HG02759 (cell line): ENCODE measurements around the gene WARS2.
"Not testable (repeated sequence)": the region's sequence is repeated elsewhere in the genome, so short reads cannot be mapped to it uniquely, and the experiment has no call there.

Source experiments
- ATAC-seq: cut with Tn5 transposase; IDR thresholded peaks from one replicate; pipeline ENCODE4 v1.9.1; 2021; ENCODE audit warnings: mild to moderate bottlenecking, moderate library complexity; ENCODE audit not compliant: unreplicated experiment

The WARS2 gene

DNA sequence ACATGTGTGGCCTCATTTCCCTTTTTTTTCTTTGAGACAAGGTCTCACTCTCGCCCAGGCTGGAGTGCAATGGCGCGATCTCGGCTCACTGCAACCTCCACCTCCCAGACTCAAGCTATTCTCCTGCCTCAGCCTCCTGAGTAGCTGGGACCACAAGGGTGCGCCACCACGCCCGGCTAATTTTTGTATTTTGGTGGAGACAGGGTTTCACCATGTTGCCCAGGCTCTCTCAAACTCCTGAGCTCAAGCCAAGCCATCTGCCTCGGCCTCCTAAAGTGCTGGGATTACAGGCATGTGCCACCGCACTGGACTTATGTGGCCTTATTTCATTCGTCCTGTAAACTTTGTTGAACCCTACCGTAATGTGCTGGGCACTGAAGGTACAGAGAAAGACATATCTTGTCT, 569 bp upstream of the WARS2 start:
- ATAC-seq: no peak

DNA sequence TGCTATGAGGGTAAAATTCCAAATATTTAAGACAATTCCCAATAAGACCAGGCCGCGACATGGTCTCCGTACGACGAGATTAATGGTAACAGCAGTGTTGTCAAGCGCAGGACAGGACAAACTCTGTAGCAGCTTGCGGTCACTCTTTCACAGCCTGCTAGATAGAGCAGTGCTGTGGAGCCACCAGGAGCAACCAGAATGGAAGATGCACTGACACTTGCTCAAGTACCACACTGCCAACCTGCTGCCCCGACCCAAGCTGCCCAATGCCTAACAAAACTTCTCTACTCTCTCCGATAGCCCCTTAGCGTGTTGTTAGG, 636 bp downstream of the WARS2 start:
- ATAC-seq: peak; percentile 36

DNA sequence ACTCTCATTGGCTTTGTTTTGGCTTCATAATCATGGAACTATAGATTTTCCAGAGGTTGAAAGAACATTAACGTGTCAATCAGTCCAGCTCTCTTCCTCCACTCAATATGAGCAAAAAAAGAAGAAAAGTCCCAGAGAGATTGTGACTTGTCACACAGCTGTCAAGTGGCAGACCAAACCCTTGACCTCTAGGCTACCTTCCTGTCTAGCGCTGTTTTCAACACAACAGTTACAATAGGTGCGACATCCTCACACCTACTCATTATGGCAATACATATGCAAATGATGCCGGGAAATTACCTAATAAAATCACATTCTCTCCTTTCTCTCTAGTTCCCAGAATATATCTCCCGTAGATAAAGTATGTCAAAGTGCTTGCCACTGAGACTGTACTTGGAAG, 1.1 kb downstream of the WARS2 start:
- peak; percentile 13 for ATAC-seq

DNA sequence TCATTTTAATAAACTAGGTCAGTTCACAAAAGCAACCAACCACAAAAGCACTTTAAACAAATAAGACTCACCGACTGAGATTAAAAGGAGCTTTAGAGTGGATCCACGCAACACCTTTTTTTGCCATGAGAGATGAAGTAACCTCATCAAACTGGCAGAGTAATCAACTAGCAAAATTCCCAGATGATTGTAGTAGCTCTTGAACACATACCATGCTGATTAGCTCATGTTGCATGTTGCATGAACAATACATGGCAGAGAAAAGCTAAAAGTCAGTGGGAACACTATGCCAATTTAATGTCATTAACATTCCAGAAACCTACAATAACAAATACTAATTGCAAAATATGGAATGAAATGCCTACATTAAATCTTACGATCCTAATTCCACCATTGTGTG, 4.1 kb downstream of the WARS2 start:
- ATAC-seq: no peak

DNA sequence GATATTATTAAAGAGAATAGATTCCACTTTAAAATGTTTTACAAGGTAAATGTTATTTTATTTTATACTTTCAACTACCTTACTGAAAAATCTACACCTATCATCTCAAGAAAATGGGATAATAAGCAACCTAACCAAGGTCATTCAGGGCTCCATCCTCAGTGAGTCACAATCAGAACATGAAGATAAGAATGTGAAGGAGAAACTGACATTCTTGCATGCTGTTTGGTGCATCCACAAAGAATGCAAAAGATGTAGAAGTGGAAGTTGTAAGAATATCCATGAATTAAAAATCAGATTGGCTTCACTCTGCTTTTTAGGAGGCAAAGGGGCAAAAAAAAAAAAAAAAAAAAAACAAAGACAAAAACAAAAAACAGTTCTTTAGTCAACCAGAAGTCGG, 6.5 kb downstream of the WARS2 start:
- ATAC-seq: no peak

DNA sequence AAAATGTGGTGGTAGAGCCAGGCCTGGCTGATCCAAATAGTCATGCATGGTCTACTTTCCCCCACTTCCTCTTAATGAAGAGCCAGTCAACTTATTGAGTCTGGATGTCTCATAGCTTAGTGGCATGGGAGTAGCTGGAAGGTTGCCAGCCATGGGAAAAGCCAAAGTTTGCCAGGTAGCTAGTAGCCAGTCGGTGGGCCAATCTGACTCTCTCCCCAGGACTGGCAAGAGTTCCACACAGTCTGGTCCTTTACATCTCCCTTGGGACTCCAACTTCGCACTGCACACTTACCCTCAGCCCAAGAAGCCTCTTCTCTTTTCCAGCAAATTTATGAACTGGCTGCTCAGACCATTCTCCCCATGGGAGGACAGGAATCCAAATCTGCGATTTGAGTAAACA, 8.3 kb downstream of the WARS2 start:
- no peak for ATAC-seq

DNA sequence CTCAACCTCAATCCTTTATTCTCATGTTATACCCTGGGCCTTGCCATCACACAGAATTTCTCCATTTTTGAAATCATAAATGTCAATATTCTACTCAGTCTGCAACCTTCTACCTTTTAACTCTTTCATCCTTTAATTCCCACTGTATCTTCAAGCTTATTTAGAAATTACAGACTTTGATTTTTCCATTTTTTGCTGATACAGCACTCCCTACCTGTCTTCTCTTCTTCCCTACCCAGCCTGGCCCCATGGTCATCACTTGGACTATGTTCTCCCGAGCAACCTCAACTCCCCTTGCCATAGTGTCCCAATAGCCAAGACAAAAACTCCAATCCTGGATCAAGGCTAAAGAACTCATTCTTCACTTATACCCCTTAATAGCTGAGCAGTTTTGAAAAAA, 14.6 kb downstream of the WARS2 start:
- ATAC-seq: no peak

DNA sequence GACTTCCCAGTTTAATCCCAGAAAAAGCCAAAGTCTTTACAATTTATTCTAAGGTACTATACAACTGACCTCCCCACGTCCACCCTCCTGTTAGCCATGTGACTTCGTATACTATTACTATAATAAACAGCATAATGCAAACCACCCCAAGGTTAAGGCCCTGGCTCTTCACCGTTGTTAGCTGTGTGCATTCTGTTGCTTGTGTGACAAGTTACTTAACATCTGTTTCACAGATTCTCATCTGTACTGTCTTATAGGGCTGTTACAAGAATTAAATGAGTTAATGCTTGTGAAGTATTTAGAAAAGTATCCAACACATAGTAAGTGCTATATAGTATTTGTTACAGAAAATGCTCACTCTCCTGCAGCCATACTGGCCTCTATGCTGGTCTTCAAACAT, 15.7 kb downstream of the WARS2 start:
- no peak for ATAC-seq

DNA sequence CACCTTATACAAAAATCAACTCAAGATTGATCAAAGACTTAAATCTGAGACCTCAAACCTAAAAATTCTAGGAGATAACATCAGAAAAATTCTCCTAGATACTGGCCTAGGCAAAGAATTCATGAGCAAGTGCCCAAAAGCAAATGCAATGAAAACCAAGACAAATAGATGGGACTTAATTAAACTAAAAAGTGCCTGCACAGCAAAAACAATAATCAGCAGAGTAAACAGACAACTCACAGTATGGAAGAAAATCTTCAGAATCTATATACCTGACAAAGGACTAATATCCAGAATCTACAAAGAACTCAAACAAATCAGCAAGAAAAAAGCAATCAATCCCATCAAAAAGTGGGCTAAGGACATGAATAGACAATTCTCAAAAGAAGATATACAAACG, 18.6 kb downstream of the WARS2 start:
- ATAC-seq: not testable (repeated sequence)

DNA sequence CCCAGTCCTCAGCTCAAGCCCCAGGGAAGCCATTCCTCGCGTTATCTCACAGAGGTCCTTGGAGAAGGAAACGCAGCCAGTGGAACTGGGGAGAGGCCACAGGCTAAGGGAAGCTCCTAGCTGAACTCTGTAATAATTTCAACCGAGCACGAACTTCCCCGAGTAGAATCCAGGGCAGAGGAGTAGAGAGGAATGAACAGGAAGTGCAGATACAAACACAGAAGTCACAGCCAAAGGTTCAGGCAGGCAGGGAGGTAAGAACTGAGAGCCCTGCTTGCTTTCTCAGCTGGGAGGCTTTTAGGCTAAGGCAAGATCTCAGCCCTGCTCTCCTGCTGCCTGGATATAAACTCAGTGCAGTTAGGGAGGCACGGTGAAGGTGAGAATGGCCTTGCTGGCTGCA, 23.7 kb downstream of the WARS2 start:
- no peak for ATAC-seq

DNA sequence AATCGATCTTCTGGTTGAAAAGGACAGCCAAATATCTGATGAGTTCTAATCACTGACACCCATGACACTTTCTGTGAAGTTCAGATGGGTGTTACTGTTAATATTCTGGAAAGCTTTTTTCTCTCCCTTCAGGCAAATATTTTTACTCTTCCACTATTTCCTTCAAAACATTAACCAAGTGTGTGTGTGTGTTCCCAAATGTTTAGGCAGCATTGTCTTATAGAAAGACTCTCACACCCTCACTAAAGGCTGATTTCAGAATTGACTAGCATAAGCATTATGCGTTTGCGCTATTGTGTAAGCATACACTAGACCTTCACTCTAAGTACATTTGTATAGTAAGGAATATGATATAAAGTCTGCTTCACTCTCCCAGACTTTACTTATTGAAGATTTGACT, 24.7 kb downstream of the WARS2 start:
- ATAC-seq: no peak

DNA sequence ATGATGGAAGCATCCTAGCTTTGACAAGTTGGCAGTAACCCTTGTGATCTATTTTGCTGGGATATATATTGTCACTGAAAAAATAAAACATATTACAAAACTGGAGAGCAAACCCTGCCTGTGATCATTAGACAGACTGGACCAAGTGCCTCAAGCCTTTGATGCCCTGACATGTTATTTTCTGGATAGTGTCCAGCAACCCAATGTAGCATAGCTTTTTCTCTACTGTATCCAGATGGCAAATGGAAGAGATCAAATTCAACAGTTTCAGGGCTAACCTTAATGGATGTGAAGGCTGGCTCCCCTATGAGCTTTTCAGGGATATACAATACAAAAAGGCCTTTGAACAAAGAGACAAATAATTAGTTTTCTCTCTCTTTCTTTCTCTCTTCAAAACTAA, 25.1 kb downstream of the WARS2 start:
- no peak for ATAC-seq

DNA sequence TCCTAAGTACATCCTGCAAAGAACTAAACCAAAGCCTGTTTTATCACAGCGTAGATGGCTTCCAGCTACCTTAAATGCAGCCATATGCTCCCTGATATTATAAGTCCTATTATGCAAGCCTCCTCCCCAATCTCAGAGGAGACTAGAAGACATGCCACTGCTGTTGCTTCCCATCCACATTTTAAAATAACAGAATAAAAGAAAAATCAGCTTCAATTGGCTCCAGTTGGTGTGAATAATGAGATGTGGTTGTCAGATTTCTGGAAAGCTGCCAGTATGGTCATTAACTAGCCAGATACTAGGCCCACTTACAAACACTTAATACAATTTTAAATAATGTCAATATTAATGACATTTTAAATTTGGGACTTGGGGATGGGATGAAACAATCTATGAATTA, 25.7 kb downstream of the WARS2 start:
- no peak for ATAC-seq

DNA sequence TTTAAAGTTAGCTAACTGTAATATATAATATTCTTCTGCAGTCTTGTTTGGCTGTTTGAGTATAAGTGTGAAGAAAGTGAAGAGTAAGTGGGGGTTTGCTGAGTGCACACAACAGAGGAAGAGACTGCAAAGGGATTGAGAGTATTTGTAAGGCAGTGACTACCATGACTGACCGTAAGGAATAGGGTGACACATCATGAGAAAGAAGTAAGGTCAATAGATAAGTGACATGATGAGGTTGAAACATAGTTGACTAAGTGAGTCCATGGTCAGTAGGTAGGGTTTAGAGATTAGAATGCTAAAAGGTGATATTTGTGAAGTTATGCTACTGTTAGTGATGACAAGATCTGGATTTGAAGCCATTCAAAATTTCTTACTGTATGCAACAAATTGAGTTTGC, 27.7 kb downstream of the WARS2 start:
- ATAC-seq: no peak

DNA sequence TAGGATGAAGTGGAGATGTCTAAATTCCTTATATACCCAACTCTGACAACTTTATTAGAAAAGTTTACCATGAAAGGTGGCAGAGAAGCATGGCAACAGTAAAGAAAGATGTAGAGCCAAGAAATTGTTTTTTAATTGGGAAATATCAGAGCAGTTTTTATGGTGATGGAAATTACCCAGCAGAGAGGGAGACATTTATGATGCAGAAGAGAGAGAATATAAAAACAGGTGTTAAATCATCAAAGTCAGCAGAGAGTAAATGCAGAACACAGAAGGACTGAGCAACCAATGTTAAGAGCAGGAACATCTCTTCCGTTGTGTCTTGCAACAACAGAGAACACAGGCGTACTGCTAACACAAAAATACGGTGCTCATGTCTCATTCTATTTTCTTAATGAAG, 28.2 kb downstream of the WARS2 start:
- ATAC-seq: no peak

DNA sequence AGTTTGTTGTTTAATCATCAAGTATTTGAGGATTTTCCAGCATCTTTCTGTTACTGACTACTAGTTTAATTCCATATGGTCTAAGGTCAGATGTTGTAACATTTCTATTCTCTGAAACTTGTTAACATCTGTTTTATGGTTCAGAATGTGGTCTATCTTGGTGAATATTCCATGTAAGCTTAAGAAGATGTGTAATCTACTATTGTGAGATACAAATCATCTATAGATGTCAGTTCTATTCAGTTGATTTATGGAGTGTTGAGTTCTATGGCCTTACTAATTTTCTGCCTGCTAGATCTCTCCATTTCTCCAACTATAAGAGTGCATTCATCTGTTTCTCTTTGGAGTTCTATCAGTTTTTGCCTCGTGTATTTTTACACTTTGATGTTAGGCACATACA, 31.5 kb downstream of the WARS2 start:
- ATAC-seq: no peak

DNA sequence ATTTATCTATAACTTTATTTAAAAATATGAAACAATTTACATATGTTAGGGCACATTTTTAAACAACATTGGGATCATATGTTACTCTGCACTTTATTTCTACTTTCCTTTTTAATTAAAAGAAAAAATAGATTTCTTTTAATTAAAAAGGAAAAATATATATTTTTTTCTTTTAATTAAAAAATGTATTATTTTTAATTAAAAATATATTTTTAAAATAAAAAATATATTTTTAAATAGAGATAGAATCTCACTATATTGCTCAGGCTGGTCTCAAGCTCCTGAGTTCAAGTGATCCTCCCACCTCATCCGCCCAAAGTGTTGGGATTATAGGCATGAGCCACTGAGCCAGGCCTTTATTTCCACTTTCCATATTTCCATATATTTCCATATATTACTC, 36.7 kb downstream of the WARS2 start:
- no peak for ATAC-seq

DNA sequence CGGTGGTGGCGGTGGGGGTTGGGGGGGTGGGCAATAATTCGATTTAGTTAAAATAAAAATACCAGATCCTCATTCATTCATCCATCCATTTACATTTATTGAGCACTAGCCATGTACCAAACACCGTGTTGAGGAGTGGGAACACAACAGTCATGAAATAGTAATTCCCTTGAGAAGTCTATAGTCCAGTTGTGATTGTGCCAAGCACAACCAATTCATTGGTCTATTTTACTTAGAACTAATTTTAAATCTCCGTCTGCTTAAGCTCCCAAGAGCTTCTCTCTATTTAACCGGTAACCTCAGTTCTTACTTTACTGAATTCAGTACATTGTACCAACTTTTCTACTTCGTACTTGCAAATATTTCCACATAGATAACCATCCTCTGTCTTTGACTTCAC, 38.4 kb downstream of the WARS2 start:
- ATAC-seq: no peak

DNA sequence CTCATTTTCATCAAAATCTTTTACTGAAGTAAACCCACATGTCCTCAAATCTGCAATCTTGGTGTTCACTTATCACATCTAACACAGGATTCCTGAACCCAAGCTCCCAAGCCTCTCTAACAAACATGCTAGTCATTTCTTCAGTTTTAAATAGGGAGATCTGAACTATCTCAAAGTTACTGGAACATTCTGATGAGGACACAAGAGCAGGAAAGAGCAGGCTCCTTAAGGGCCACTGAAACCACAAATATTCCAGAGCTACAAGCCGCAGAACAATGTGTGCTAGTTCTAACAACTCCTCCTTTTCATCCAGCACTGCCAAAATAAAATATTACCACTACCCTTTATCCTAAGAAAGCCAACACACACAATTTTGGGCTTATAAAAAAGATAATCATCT, 38.9 kb downstream of the WARS2 start:
- no peak for ATAC-seq

DNA sequence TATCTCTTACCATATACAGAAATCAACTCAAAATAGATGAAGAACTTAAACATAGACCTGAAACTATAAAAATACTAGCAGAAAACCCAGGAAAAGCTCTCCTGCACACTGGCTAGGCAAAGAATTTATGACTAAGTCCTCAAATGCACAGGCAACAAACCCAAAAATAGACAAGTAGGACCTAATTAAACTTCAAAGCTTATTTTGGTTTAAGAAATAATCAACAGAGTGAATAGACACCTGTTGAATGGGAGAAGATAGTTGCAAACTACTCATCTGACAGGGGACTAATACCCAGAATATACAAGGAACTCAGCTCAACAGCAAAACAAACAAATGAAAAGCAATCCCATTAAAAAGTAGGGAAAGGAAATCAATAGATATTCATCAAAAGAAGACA, 40.7 kb downstream of the WARS2 start:
- no peak for ATAC-seq

DNA sequence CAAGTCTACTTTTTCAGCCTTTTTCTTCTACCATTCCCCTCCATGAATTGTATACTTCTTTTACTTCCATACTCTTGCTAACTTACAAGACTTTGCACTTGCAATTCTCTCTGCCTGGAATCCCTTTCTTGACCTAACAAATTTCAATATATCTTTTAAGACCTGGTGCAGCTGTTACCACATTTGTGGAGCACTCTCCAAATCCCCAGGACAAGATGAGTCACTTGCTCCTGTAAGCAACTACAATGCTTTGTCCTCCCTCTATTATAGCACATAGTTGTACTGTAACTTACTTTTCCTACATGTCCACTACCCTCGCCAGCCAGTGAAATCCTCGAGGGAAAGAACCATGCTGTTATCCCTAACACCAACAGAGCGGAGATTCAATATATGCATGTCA, 43.1 kb downstream of the WARS2 start:
- ATAC-seq: no peak

DNA sequence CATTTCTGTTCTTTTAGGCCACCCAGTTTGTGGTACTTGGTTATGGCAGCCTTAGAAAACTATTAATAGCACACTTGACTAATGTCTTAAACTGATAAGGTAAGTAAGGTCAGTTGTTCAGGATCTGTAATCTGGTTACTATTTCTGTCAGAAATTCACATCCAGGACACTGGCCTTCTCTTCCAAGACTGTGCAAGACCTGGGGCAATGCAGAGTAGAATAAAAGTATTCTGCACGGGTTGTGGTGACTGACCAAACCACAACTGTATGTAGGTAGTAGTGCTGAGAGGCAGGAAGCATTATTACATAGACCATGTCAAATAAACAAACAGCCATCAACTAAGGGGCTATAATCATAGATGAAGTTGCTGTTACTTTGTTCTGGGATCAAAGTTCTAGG, 46.7 kb downstream of the WARS2 start:
- no peak for ATAC-seq

DNA sequence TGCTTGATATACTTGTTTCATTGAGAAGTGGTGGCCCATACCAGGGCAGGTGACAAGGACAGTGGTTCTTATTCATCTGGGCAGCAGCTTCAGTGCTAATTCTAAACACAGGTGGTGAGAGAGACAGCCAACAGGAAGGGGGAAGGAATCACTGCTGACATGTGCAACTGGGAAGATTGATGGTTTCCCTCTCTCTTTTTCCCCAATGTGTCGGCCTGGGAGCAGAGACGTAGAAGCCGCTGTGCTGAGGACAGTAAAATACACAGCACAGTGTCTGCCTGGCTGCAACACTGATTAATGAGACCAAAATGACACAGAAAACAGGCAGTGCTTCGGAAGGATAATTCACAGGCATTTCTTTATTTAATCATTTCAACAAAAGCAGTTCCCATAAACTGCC, 48.8 kb downstream of the WARS2 start:
- no peak for ATAC-seq

DNA sequence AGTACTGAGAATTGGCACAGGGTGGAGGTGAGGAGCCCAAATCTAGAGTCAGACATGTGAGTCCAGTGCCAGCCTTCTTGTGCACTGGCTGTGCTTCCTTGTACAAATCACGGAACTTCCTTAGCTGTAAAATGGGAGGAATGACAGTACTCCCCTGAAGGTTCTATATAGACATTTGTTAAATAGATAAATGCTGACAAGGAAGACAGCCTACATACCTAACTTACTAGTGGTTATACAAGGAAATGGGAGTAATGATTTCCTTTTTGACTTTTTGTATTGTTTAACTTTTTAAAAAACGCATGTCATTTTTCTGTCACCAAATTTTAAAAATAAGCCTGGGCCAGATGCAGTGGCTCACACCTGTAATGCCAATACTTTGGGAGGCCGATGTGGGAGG, 50.2 kb downstream of the WARS2 start:
- no peak for ATAC-seq
